Measurements from ENCODE around the gene LGALS9.

LGALS9 gene

GRCh38 chr17:27596096-27596495, 34.9 kb upstream of the LGALS9 start:
- no peaks in the 10 kb centered on the region for H3K4me1 ChIP-seq (ENCODE audit: control insufficient read depth, low read depth, low read length)
- H3K27me3 ChIP-seq (ENCODE audit: control insufficient read depth, insufficient read depth, low read length) = no peaks in the 10 kb centered on the region
- H3K36me3 ChIP-seq (ENCODE audit: control insufficient read depth, low read depth, low read length) = peaks cover 10% of the 10 kb centered on the region
- H3K27ac ChIP-seq (ENCODE audit: low read length) = no peak overlapping the region
- H3K9ac ChIP-seq (ENCODE audit: low read length) = no peak overlapping the region
- no peak overlapping the region for H3K4me3 ChIP-seq (ENCODE audit: low read length)
- H3K9me3 ChIP-seq (ENCODE audit: control insufficient read depth, low read depth, low read length) = no peaks in the 10 kb centered on the region

GRCh38 chr17:27596566-27597187, 34.3 kb upstream of the LGALS9 start:
- Histone ChIP-seq H3K9ac (ENCODE audit: low read length) (no peak overlapping the region), H3K4me1 (ENCODE audit: control insufficient read depth, low read depth, low read length) (no peaks in the 10 kb centered on the region), H3K27ac (ENCODE audit: low read length) (no peak overlapping the region), H3K4me3 (ENCODE audit: low read length) (no peak overlapping the region), H3K27me3 (ENCODE audit: control insufficient read depth, insufficient read depth, low read length) (no peaks in the 10 kb centered on the region), H3K36me3 (ENCODE audit: control insufficient read depth, low read depth, low read length) (peaks cover 10% of the 10 kb centered on the region), H3K9me3 (ENCODE audit: control insufficient read depth, low read depth, low read length) (no peaks in the 10 kb centered on the region)

- no peaks in the 10 kb centered on the region for H3K4me1 ChIP-seq (ENCODE audit: control insufficient read depth, low read depth, low read length)
- H3K4me3 ChIP-seq (ENCODE audit: low read length) = no peak overlapping the region
- no peaks in the 10 kb centered on the region for H3K9me3 ChIP-seq (ENCODE audit: control insufficient read depth, low read depth, low read length)
- no peak overlapping the region for H3K27ac ChIP-seq (ENCODE audit: low read length)
- no peak overlapping the region for H3K9ac ChIP-seq (ENCODE audit: low read length)
- H3K27me3 ChIP-seq (ENCODE audit: control insufficient read depth, insufficient read depth, low read length) = no peaks in the 10 kb centered on the region
- peaks cover 10% of the 10 kb centered on the region for H3K36me3 ChIP-seq (ENCODE audit: control insufficient read depth, low read depth, low read length)
Measured at GRCh38 chr17:27597188-27597580, 33.8 kb upstream of the LGALS9 start.

GRCh38 chr17:27597783-27598320, 33.1 kb upstream of the LGALS9 start:
- Histone ChIP-seq H3K9me3 (ENCODE audit: control insufficient read depth, low read depth, low read length) (no peaks in the 10 kb centered on the region), H3K9ac (ENCODE audit: low read length) (no peak overlapping the region), H3K36me3 (ENCODE audit: control insufficient read depth, low read depth, low read length) (peaks cover 5% of the 10 kb centered on the region), H3K27me3 (ENCODE audit: control insufficient read depth, insufficient read depth, low read length) (no peaks in the 10 kb centered on the region), H3K4me1 (ENCODE audit: control insufficient read depth, low read depth, low read length) (no peaks in the 10 kb centered on the region), H3K27ac (ENCODE audit: low read length) (no peak overlapping the region), H3K4me3 (ENCODE audit: low read length) (no peak overlapping the region)

GRCh38 chr17:27598337-27599050, 32.5 kb upstream of the LGALS9 start:
- Histone ChIP-seq H3K27ac (ENCODE audit: low read length) (no peak overlapping the region), H3K9ac (ENCODE audit: low read length) (no peak overlapping the region), H3K4me3 (ENCODE audit: low read length) (no peak overlapping the region), H3K4me1 (ENCODE audit: control insufficient read depth, low read depth, low read length) (no peaks in the 10 kb centered on the region), H3K27me3 (ENCODE audit: control insufficient read depth, insufficient read depth, low read length) (no peaks in the 10 kb centered on the region), H3K9me3 (ENCODE audit: control insufficient read depth, low read depth, low read length) (no peaks in the 10 kb centered on the region), H3K36me3 (ENCODE audit: control insufficient read depth, low read depth, low read length) (peaks cover 4% of the 10 kb centered on the region)

- Histone ChIP-seq H3K27ac (ENCODE audit: low read length) (no peak overlapping the region), H3K27me3 (ENCODE audit: control insufficient read depth, insufficient read depth, low read length) (no peaks in the 10 kb centered on the region), H3K36me3 (ENCODE audit: control insufficient read depth, low read depth, low read length) (peaks cover 4% of the 10 kb centered on the region), H3K9ac (ENCODE audit: low read length) (no peak overlapping the region), H3K9me3 (ENCODE audit: control insufficient read depth, low read depth, low read length) (no peaks in the 10 kb centered on the region), H3K4me3 (ENCODE audit: low read length) (no peak overlapping the region), H3K4me1 (ENCODE audit: control insufficient read depth, low read depth, low read length) (no peaks in the 10 kb centered on the region)
Measured at GRCh38 chr17:27600471-27600870, 30.5 kb upstream of the LGALS9 start.

GRCh38 chr17:27601069-27601974, 29.7 kb upstream of the LGALS9 start:
- no peak overlapping the region for H3K4me3 ChIP-seq (ENCODE audit: low read length)
- no peak overlapping the region for H3K27ac ChIP-seq (ENCODE audit: low read length)
- no peaks in the 10 kb centered on the region for H3K9me3 ChIP-seq (ENCODE audit: control insufficient read depth, low read depth, low read length)
- no peaks in the 10 kb centered on the region for H3K4me1 ChIP-seq (ENCODE audit: control insufficient read depth, low read depth, low read length)
- H3K27me3 ChIP-seq (ENCODE audit: control insufficient read depth, insufficient read depth, low read length) = no peaks in the 10 kb centered on the region
- H3K9ac ChIP-seq (ENCODE audit: low read length) = no peak overlapping the region
- peaks cover 6% of the 10 kb centered on the region for H3K36me3 ChIP-seq (ENCODE audit: control insufficient read depth, low read depth, low read length)

GRCh38 chr17:27601975-27602302, 29.0 kb upstream of the LGALS9 start:
- no peaks in the 10 kb centered on the region for H3K9me3 ChIP-seq (ENCODE audit: control insufficient read depth, low read depth, low read length)
- no peak overlapping the region for H3K27ac ChIP-seq (ENCODE audit: low read length)
- no peaks in the 10 kb centered on the region for H3K27me3 ChIP-seq (ENCODE audit: control insufficient read depth, insufficient read depth, low read length)
- peaks cover 8% of the 10 kb centered on the region for H3K36me3 ChIP-seq (ENCODE audit: control insufficient read depth, low read depth, low read length)
- no peak overlapping the region for H3K4me3 ChIP-seq (ENCODE audit: low read length)
- no peaks in the 10 kb centered on the region for H3K4me1 ChIP-seq (ENCODE audit: control insufficient read depth, low read depth, low read length)
- no peak overlapping the region for H3K9ac ChIP-seq (ENCODE audit: low read length)

- Histone ChIP-seq H3K4me1 (ENCODE audit: control insufficient read depth, low read depth, low read length) (no peaks in the 10 kb centered on the region), H3K27me3 (ENCODE audit: control insufficient read depth, insufficient read depth, low read length) (no peaks in the 10 kb centered on the region), H3K27ac (ENCODE audit: low read length) (no peak overlapping the region), H3K36me3 (ENCODE audit: control insufficient read depth, low read depth, low read length) (peaks cover 4% of the 10 kb centered on the region), H3K9me3 (ENCODE audit: control insufficient read depth, low read depth, low read length) (no peaks in the 10 kb centered on the region), H3K9ac (ENCODE audit: low read length) (no peak overlapping the region), H3K4me3 (ENCODE audit: low read length) (no peak overlapping the region)
Measured at GRCh38 chr17:27602721-27603420, 28.1 kb upstream of the LGALS9 start.

GRCh38 chr17:27603421-27603770, 27.6 kb upstream of the LGALS9 start:
- Histone ChIP-seq H3K4me3 (ENCODE audit: low read length) (no peak overlapping the region), H3K9ac (ENCODE audit: low read length) (no peak overlapping the region), H3K27me3 (ENCODE audit: control insufficient read depth, insufficient read depth, low read length) (no peaks in the 10 kb centered on the region), H3K27ac (ENCODE audit: low read length) (no peak overlapping the region), H3K4me1 (ENCODE audit: control insufficient read depth, low read depth, low read length) (no peaks in the 10 kb centered on the region), H3K9me3 (ENCODE audit: control insufficient read depth, low read depth, low read length) (no peaks in the 10 kb centered on the region), H3K36me3 (ENCODE audit: control insufficient read depth, low read depth, low read length) (peaks cover 4% of the 10 kb centered on the region)
